Right kidney (tissue), 1 donor: ENCODE measurements around the gene RTF2.
"Not testable (repeated sequence)": the region's sequence is repeated elsewhere in the genome, so short reads cannot be mapped to it uniquely, and the experiment has no call there.

ENCODE experiments used
- DNase-seq: peaks from one replicate; pipeline ENCODE4 v3.0.0-alpha.2; 2016

RTF2 gene

GRCh38 chr20:56542489-56543030, 74.1 kb downstream of the RTF2 start:
- no peak for DNase-seq

DNA sequence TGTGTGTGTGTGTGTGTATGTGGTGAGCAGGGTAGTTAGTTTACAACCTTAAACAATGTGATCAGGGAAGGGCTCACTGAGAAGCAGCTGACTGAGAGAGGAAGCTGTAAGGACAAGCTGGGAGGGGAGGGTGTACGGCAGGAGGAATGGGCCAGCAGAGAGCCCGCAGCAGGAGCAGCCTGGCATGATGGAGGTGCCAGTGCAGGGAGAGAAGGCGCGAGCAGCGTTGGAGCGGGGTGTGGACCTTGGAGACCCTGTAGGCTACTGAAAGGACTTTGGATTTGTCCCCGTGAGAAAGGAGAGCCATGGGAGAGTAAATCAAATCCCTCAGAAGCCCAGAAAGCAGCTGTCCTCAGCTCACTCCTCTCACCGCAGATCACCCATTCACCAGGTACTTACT, 83.1 kb downstream of the RTF2 start:
- DNase-seq: no peak

DNA sequence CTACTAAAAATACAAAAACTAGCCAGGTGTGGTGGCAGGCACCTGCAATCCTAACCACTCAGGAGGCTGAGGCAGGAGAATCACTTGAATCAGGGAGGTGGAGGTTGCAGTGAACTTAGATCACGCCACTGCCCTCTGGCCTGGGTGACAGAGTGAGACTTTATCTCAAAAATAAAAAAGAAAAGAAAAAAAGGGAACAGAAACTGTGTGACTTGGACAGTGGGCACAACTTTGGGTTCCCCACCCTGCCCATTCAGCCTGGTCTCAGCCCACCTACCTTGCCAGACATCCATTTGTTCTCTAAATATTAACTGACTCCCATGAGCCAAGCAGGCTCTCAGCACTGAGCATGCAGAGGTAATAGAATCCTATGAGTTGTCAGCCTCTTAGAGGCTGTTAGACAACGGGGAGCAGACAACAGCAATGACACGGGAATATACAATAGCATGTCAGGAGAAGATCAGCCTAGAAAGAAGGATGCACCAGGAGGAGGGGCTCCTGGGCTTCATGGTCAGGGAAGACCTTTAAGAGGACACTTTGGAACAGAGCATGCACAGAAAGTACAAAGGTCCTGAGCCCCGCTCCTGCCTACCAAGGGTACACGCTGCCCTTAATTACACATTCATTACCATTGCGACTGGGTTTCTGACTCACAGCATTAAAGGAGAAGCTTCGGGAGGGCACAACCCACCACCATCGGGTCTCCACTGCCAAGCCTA, 84.6 kb downstream of the RTF2 start:
- no peak for DNase-seq

- no peak for DNase-seq
Measured at GRCh38 chr20:56554869-56555268, 86.4 kb downstream of the RTF2 start.

- DNase-seq: no peak
Measured at GRCh38 chr20:56558968-56559367, 90.5 kb downstream of the RTF2 start.

- DNase-seq: not testable (repeated sequence)
Measured at GRCh38 chr20:56564526-56564925, 96.1 kb downstream of the RTF2 start.

- no peak for DNase-seq
Measured at GRCh38 chr20:56565511-56565910, 97.1 kb downstream of the RTF2 start.

DNA sequence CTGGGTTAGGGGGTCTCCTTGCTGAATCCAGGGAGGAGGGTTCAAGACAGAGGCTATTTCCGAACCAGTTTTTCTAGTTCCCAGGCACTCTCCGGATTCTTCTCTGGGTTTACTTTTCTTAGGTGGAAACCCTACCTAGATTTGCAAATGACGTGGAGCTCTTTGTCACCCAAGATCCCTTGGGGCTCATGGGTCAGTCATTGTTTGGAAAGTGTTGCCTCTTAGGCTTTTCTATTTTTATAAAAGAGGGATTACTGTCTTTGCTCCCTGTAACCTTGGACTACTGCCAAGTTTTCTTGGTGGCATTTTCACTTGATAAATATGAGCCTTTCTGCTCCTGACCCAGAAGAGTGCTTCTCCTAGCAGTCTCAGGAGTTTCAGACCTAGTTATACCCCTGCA, 98.2 kb downstream of the RTF2 start:
- no peak for DNase-seq
